Brain pericyte (primary cell): ENCODE measurements around the gene OR8A1.
"Not testable (repeated sequence)": the region's sequence is repeated elsewhere in the genome, so short reads cannot be mapped to it uniquely, and the experiment has no call there.

Source experiments
- DNase-seq: peaks from one replicate; pipeline ENCODE4 v3.0.0-alpha.2; 2012; ENCODE audit warnings: low read depth, low spot score

Gene OR8A1

DNA sequence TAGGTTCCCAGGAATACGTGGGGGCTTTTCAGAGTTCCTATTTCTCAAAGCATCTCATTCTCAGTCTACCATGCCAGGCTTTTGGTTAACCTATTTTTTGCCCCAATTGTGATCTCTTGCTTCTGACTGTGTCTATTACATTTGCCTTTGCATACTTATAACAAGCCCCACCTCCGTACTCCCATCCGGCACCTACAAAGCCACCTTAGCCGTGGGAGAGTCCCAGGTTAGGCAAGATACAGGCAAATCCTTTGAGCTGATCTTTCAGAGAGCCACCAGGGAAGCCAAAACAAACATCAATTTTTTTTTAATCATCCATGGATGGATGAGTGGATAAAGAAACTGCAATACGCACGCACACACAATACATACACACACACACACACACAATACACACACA, 22.8 kb downstream of the OR8A1 start:
- no peak for DNase-seq

DNA sequence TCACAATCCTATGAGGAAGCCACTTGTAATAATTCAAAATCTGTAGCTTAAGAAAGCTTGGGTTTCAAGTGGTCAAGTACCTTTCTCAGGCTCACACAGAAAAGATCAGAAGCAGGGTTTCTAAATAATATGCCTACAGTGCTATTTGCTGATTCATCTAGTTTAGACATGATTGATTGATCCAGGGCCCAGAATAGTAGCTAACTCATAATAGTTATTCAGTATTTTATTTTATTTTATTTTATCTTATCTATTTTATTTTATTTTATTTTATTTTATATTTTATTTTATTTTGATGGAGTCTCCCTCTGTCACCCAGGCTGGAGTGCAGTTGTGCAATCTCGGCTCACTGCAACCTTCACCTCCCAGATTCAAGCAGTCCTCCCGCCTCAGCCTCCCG, 25.5 kb downstream of the OR8A1 start:
- no peak for DNase-seq

DNA sequence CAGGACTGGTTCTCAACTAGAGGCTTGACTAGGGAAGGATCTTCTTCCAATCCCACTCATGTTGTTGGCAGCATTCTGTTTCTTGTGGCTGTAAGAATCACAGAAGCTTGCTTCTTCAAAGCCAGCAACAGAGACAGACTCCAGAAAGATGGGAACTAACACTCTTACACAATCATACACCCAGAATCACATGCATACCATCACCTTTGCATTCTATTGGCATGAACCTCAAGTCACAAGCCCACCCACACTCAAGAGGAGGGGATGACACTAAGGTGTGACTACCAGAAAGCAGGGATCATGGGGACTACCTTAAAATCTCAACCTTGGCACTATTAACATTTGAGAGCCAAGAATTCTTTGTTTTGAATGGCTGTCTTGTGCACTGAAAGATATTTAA, 27.8 kb downstream of the OR8A1 start:
- no peak for DNase-seq

DNA sequence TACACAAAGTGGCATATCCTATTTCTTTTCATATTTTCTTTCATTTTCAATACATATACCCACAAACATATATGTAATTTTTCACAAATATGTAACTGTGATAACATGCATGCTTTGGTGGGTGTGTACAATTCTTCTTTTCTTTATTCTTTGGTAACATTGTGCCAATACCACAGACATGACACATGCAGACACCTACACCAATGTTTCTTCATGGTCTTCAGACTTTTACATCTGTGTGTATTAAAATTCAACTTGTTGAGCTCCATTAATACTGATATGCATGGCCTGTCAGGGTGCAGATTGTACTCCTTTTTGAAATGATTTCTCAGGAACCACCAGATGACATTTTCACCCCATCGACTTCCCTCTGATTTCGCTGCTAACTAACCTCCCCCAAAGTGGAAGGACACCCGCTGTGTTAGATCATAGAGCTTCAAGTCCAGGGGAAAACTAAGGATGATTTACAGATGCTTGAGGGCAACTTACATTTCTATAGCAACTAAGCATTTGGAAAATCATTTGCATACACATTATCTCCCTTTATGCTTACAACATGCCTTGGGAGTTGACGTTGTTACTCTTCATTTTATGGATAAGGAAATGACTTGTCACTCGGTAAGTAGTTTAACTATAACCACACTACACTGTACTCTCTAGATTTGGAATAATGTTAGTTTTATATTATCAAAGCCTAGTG, 31.0 kb downstream of the OR8A1 start:
- DNase-seq: no peak

DNA sequence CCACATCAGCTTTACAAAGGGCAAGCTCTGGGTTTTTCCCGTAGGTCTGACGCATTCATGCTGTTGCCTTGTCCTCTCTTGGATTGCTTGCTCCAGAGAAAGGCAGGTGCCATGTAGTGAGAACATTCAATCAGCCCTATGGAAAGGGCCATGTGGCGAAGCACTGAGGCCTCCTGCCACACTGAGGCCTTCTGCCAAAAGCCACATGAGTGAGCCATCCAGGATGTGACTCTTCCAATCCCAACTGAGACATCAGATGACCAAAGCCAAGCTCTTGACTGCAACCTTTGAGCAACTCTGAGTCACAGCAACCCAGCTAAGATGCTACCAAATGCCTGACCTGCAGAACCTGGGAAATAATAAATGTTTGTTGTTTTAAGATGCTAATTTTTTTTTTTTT, 32.4 kb downstream of the OR8A1 start:
- DNase-seq: no peak

DNA sequence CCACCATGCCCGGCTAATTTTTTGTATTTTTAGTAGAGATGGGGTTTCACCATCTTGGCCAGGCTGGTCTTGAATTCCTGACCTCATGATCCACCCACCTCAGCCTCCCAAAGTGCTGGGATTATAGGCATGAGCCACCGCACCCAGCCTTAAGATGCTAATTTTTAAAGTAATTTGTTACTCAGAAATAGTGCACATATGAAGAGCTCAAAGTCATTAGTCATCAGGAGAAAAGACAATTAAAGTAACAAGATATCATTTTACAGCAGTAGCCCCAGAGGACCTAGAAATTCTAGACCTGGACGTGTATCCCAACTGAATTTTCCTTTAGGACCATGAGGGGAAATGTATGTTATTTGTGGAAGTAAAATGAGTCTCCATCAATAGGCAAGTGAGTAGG, 32.9 kb downstream of the OR8A1 start:
- not testable (repeated sequence) for DNase-seq

DNA sequence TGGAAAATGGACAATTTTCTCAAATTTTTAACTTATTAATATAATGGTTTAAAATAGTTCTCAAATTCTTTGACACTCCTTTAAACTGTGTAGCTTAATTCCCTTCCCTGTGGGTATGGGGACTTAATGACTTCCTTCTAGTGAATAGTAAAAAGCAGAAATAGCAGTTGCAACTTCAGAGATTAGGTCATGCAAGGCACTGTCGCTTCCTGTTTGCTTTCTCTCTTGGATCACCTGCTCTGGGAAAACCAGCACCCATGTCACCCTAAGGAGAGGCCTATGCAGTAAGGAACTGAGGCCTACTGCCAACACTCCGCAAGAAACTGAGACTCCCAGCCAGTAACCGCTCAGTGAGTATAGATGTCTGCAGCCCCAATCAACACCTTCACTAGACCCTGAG, 35.9 kb downstream of the OR8A1 start:
- DNase-seq: no peak

DNA sequence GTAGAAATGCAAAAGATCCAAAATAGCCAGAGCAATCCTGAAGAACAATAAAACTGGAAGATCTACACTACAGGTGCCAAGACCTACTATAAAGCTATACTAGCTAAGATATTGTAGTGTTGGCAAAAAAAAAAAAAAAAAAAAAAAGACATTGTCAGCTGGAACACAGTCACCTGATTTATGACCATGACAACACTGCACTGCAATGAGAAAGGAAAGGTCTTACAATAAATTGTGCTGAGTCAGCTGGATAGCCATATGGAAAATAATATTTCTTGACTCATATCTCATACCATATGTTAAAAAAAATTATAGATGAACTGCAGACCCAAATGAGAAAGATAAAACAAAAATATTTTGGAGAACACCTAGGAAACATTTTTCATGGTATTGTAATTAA, 38.4 kb downstream of the OR8A1 start:
- no peak for DNase-seq

DNA sequence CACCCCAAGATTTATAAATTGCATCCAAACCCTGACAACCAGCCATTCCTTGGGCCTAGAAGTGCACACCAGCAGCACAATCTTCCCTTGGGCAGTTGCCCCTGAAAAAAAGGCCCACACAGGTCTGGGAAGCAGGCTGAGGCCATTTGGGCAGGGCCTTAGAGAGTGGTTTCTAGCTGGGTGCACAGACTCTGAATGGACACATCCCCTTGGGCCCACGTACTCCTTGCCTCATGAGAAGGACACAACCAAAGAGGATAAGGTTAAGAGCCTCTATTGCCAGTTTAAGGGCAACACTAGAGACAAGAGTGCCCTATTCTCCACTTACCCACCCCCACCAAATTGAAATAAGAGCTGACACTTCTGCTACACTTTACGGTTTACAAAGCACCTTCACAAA, 40.5 kb downstream of the OR8A1 start:
- DNase-seq: no peak

DNA sequence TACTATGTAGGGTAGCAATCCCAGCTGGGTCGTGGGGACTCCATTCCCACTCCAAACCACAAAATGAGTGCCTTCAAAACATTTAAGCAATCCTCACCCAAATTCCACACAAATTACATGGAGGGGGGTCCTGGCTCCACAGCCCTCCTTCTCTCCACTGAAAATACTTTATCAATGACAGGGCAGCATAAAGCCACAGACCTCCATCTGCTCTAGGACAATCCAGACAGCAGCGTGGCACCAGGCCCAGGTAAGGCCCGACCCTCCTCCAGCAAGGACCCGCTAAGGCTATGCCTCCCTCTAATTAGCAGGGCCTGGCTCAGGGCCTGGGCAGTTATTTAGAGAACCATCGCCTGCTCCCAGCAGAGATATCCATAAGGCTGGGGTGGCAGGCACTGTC, 41.3 kb downstream of the OR8A1 start, which contains the start of gene PANX3:
TSS of gene PANX3 (plus strand) at position 365 of the 400 bp plus-strand sequence. CDS start 129 bp downstream, outside the sequence.
- no peak for DNase-seq

DNA sequence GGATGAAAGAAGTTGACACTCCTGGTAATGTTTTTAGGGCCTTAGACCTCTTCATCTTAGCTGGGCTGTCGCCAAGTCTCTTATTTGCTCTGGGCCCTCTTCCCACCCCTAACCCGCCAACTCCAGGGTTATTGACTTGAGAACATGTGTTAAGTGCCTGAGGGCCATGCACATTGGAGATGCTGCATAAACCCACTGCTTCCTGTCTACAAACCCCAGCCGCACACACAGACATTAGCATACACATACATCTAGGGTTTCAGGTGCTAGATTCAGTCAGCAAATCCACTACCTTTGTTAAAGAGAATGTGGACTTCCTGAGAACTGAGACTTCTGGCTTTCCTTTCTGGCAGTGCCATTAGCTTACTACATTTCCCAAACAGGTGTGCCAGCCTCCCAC, 42.2 kb downstream of the OR8A1 start:
- no peak for DNase-seq

DNA sequence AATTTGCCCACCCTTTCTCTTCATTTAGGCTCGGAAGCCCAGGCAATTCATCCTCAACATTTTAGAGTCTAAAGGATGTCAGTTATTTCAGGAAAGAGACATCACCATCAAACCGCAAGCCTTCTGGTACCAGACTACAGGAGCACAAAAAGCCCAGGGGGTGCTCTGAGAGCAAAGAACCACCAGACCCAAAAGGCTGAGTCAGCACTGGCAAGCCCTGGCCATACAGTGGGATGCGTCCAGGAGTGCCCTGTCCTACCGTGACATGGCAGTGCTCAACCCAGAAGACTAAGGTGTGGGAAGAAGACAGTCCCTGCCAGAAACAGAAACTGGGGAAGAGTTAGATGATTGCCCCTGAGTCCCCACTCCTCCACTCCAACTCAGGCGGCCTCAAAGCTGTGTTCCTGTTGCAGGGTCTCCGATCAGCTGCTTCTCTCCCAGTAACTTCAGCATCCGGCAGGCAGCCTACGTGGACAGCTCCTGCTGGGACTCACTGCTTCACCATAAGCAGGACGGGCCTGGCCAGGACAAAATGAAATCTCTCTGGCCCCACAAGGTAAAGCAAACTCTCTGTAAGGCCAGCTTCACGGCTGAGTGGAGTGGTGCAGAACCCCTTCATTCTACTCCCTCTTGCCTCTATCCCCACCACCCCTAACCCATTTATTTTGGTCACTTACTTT, 42.9 kb downstream of the OR8A1 start:
- DNase-seq: no peak

DNA sequence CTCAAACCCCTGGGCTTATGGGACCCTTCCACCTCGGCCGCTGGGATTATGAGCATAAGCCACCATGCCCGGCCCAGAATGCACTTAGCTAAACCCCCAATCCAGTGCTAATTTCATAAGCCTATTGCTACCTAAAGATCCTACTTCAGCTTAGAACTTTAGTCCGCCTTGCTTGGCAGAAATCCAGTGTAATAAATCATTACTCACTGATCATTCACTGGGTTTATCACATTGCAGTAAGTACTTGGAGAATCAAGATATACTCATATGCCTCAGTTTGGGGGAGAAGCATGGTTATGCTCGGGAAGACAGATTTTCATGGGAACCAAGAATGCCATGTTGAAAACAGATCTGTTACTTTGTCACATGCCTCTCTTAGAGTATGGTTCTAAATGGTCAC, 49.1 kb downstream of the OR8A1 start:
- no peak for DNase-seq
